GM20000 (cell line): ENCODE data around the gene WDR49.

Experiments used
- DNase-seq: peaks from one replicate; pipeline ENCODE4 v3.0.0; 2012; ENCODE audit warnings: low spot score
- TF ChIP-seq, protein P1 (sequence below): IDR thresholded peaks from 2 replicates; pipeline ENCODE4 v1.5.1; 2012; ENCODE audit warnings: mild to moderate bottlenecking, control low read depth; ENCODE audit errors: extremely low read depth, missing control alignments

Gene WDR49

DNA sequence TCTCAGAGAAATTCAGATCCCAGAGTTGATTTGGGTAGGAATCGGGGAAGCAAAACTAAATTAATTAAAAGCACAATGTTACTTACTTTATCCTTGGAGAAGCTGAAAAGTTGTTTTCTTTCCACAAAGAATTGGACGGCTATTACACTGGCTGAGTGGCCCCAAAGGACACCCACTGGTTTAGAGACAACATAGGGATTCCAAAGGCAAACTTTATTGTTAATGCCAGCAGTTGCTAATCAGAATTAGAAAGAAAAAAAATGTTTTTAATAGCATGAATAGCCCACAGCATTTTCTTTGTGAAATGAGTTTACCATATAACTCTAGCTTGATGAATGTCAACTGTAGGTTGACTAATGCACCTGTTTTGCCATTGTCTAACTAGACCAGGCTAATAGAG lies 51.7 kb downstream of the WDR49 start:
- TF ChIP-seq, protein P1, sequence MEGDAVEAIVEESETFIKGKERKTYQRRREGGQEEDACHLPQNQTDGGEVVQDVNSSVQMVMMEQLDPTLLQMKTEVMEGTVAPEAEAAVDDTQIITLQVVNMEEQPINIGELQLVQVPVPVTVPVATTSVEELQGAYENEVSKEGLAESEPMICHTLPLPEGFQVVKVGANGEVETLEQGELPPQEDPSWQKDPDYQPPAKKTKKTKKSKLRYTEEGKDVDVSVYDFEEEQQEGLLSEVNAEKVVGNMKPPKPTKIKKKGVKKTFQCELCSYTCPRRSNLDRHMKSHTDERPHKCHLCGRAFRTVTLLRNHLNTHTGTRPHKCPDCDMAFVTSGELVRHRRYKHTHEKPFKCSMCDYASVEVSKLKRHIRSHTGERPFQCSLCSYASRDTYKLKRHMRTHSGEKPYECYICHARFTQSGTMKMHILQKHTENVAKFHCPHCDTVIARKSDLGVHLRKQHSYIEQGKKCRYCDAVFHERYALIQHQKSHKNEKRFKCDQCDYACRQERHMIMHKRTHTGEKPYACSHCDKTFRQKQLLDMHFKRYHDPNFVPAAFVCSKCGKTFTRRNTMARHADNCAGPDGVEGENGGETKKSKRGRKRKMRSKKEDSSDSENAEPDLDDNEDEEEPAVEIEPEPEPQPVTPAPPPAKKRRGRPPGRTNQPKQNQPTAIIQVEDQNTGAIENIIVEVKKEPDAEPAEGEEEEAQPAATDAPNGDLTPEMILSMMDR = no peak
- no peak for DNase-seq

DNA sequence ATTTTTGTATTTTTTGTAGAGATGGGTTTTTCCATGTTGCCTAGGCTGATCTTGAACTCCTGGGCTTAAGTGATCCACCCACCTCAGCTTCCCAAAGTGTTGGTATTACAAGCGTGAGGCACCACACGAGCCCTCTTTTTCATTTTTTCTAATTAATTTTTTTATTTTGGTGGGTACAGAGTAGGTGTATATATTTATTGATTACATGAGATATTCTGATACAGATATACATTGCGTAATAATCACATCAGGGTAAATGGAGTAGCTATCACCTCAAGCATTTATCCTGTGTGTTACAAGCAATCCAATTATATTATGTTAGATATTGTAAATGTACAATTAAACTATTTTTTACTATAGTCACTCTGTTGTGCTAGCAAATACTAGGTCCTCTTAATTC lies 66.1 kb downstream of the WDR49 start:
- TF ChIP-seq, protein P1 = no peak
- DNase-seq = no peak

DNA sequence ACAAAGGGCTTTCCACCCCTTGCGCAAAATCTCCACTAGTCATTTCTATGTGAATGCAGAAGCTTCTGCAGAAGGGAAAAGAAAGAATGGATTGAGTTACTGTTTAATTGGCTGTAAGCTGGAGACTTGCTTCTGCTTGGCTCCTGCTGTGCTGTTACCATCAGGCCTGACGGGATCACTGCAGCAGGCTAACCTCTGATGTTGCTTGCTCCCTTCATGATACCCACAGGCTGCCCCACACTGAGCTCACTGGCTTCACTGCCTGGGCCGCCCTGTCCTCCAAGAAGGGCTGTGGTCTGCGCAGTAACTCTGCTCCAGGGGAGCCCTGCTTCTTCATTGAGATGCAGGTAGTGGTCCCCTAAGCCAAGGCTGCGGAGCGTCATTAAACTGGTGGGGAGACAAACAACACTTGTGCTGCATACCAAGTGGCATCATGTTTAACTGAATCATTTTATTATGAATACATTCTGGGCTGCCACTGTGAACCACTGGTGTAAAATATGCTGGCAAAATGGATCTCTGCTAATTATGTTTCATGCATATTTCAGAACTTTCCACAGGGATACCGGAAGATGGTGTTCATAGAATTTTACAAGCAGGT lies 78.6 kb downstream of the WDR49 start:
- TF ChIP-seq, protein P1 = no peak
- DNase-seq = no peak

DNA sequence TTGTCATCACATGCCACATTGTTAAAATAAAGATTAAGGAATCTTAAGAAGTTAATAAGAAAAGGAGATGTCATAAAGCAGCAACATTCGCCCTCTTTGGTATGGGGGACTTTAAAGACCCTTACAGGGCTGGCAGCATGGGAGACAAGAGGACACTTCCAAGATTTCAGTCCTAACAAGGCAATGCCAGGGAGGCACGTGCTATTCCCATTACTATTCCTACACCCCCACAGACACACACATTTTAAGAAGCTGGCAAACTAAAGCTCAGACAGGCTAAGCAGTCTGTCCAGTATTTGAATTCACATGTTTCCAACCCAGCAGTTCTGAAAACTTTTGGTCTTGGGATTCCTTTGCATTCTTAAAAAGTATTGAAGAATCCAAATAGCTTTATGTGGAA lies 80.8 kb downstream of the WDR49 start:
- DNase-seq = no peak
- TF ChIP-seq, protein P1 = no peak

DNA sequence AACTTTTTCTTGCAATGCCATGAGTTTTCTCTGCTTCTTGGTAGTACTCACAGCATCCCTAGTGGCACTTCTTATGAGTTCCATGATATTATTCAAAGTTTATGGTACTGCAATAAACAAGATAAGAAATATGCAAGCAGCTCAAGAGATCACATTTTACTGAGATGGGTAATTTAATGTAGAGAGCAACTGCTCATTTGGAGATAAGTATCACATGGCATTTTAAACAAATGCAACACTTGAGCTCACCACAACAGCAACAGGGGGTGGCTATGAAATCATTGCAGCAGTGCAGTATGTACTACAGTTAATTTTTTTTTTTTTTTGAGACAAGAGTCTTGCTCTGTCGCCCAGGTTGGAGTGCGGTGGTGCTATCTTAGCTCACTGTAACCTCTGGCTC lies 85.1 kb downstream of the WDR49 start:
- TF ChIP-seq, protein P1 = no peak
- no peak for DNase-seq

DNA sequence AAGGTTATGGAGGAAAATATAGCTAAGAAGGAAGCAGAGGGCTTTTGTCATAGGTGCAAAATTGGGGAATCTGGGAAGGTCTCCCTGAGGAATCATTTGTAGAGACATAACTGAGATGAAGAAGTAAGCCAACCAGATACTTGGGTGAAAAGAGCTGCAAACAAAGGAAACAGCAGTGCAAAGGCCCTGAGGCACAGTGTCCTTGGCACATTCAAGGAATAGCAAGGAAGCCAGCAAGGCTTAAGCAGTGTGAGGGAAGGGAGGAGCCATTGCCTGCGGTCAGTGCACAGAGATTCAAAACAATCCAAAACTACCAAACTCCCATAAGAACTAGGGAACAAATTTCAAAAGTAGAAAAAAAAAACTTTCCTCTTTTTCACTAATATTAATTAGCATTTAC lies 88.3 kb downstream of the WDR49 start:
- TF ChIP-seq, protein P1 = no peak
- no peak for DNase-seq

DNA sequence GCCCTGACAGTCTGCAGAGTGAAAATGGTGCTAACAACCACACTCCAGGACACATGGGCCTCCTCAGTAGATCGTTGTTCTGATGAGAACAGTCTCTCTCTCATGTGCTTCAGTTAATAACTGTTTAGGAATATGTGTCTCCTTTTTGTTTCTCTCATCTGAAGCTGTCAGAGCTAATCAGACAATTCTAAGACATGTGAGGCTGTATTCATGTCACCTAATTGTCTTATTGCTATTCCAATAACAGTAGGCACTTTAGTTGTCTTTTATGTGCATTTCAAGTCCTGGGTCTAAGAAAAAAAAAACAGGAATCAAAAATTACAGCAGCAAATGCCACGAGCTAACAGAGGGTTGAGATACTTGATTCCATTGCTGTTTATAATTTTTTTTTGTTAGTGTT lies 89.1 kb downstream of the WDR49 start:
- TF ChIP-seq, protein P1 = no peak
- DNase-seq = no peak

DNA sequence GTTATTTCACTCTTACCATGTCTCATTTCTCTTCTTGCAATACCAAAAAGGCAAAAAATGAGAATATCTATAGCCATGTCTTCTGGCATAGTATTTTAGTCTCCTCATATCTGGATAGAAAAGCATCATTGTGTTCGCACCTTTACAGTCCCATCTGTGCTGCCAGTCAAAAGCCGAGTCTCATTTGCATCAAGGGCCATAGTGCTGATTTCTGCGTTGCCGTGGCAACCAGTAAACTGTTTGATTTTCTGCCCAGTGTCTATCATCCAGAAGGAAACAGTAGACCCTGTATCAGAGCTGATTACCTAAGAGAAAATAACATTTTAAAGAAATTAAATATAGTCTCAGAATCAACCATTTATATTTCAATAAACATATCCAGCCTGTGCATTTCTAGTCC lies 93.8 kb downstream of the WDR49 start:
- TF ChIP-seq, protein P1 = no peak
- no peak for DNase-seq
